Testis (tissue), 2 donors: ENCODE results near the gene KCNJ10.

Source experiments
- POLR2A ChIP-seq: fragments of 450-650 bp; IDR thresholded peaks from one replicate; pipeline ENCODE4 v1.6.1; 2017; ENCODE audit warnings: antibody characterized with exemption, mild to moderate bottlenecking, moderate library complexity
- TF ChIP-seq, protein P1 (sequence below), 3 experiments: fragments of 450-650 bp in 2 of 3; fragments of 200-600 bp in 1 of 3; sonication (generic) in 1 of 3; IDR thresholded peaks; one replicate each; pipeline ENCODE4 v1.5.1; 2016 to 2019; ENCODE audit warnings: antibody characterized with exemption in 3 of 3, mild to moderate bottlenecking in 2 of 3, moderate library complexity in 1 of 3

DNA sequence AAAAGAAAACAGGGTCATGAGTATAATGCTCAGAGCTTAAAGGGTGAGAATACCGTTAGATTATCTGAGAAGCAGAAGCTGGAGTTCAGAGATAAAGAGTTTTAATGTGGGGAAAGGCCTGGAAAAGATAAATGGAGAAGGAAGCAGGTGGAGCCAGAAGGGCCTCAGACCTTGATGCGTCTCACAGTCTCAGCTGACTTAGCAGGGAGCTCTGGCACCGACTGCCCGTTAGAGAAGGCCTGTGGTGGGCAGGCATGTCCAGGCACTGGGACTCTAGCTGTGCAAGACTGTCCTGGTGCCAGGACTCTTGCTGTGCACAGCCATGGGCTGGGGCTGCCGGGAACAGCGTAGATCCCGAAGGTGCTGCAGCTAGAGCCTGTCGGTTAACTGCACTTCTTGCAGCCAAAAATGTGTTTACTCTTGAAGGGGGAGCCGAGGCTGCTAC is 112.1 kb downstream of the KCNJ10 start:
- TF ChIP-seq, protein P1, sequence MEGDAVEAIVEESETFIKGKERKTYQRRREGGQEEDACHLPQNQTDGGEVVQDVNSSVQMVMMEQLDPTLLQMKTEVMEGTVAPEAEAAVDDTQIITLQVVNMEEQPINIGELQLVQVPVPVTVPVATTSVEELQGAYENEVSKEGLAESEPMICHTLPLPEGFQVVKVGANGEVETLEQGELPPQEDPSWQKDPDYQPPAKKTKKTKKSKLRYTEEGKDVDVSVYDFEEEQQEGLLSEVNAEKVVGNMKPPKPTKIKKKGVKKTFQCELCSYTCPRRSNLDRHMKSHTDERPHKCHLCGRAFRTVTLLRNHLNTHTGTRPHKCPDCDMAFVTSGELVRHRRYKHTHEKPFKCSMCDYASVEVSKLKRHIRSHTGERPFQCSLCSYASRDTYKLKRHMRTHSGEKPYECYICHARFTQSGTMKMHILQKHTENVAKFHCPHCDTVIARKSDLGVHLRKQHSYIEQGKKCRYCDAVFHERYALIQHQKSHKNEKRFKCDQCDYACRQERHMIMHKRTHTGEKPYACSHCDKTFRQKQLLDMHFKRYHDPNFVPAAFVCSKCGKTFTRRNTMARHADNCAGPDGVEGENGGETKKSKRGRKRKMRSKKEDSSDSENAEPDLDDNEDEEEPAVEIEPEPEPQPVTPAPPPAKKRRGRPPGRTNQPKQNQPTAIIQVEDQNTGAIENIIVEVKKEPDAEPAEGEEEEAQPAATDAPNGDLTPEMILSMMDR (IDR thresholded peaks at IDR 0.05), result no peak
- TF ChIP-seq POLR2A, result no peak
